Osteoblast (primary cell): ENCODE measurements around the gene LOX. TPM values are rescaled to one million over a fixed set of nuclear protein-coding genes. Genes with fewer than 3 reads are reported as not detected.

Experiments used
- DNase-seq: peaks from one replicate; pipeline ENCODE4 v3.0.0; 2011; ENCODE audit warnings: low spot score, mixed read lengths; ENCODE audit not compliant: insufficient read length; ENCODE audit errors: missing footprints
- H2AFZ ChIP-seq: 2 replicates; pipeline ENCODE4 v1.6.0; 2011; ENCODE audit warnings: mild to moderate bottlenecking, low read length
- H3K27ac ChIP-seq: 2 replicates; pipeline ENCODE4 v1.5.1; 2011; ENCODE audit warnings: mild to moderate bottlenecking, low read depth, low read length, moderate library complexity
- H3K27me3 ChIP-seq: 2 replicates; pipeline ENCODE4 v1.6.0; 2012; ENCODE audit warnings: mild to moderate bottlenecking, control low read depth, inconsistent platforms, low read length, moderate library complexity; ENCODE audit not compliant: insufficient read depth
- H3K36me3 ChIP-seq: 2 replicates; pipeline ENCODE4 v1.5.1; 2011; ENCODE audit warnings: mild to moderate bottlenecking, low read length, control low read depth, moderate library complexity; ENCODE audit not compliant: insufficient read depth
- H3K4me1 ChIP-seq: 2 replicates; pipeline ENCODE4 v1.5.1; 2011; ENCODE audit warnings: mild to moderate bottlenecking, low read length, control low read depth, moderate library complexity; ENCODE audit not compliant: insufficient read depth
- H3K4me2 ChIP-seq: 2 replicates; pipeline ENCODE4 v1.6.0; 2011; ENCODE audit warnings: mild to moderate bottlenecking, low read length; ENCODE audit not compliant: insufficient read depth
- H3K4me3 ChIP-seq: fragments of 200-600 bp; sonication (generic); 3 replicates; pipeline ENCODE4 v1.5.1; 2012; ENCODE audit warnings: mild to moderate bottlenecking, low read length, inconsistent platforms; ENCODE audit not compliant: insufficient read depth
- H3K79me2 ChIP-seq: 2 replicates; pipeline ENCODE4 v1.6.0; 2012; ENCODE audit warnings: mild to moderate bottlenecking, low read length, control low read depth, inconsistent platforms; ENCODE audit not compliant: insufficient read depth
- H3K9me3 ChIP-seq: 2 replicates; pipeline ENCODE4 v1.5.1; 2011; ENCODE audit warnings: low read depth, low read length, control low read depth
- H4K20me1 ChIP-seq: 2 replicates; pipeline ENCODE4 v1.6.0; 2012; ENCODE audit warnings: mild to moderate bottlenecking, low read length, control low read depth; ENCODE audit not compliant: insufficient read depth
- total RNA-seq: library from RNA; depleted of rRNA; stranded (reverse); fragments of >200 nt; gene quantifications from 2 replicates; pipeline ENCODE4 v1.2.3, GENCODE V29; 2012
- TF ChIP-seq, protein P1 (sequence below): IDR thresholded peaks from 2 replicates; pipeline ENCODE4 v1.5.1; 2011; ENCODE audit warnings: mild to moderate bottlenecking, low read depth, low read length, moderate library complexity; ENCODE audit errors: extremely low read depth

The LOX gene
- total RNA-seq, 1 donor = 317 TPM

DNA sequence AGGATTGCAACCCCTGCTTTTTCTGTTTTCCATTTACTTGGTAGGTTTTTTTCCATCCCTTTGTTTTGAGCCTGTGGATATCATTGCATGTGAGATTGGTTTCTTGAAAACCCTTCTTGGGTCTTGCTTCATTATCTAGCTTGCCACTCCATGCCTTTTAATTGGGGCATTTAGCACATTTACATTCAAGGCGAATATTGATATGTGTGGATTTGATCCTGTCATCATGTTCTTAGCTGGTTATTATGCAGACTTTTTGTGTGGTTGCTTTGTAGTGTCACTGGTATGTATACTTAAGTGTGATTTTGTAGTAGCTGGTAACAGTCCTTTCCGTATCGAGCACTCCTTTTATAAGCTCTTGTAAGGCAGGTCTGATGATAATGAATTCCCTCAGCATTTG is 26.5 kb downstream of the LOX start:
- no peaks in the 10 kb centered on the region for H4K20me1 ChIP-seq
- no peak for DNase-seq
- H2AFZ ChIP-seq = no peak overlapping the region
- peaks cover 7% of the 10 kb centered on the region for H3K4me1 ChIP-seq
- no peaks in the 10 kb centered on the region for H3K36me3 ChIP-seq
- H3K79me2 ChIP-seq = no peaks in the 10 kb centered on the region
- H3K4me2 ChIP-seq = no peak overlapping the region
- H3K27me3 ChIP-seq = no peaks in the 10 kb centered on the region
- TF ChIP-seq, protein P1, sequence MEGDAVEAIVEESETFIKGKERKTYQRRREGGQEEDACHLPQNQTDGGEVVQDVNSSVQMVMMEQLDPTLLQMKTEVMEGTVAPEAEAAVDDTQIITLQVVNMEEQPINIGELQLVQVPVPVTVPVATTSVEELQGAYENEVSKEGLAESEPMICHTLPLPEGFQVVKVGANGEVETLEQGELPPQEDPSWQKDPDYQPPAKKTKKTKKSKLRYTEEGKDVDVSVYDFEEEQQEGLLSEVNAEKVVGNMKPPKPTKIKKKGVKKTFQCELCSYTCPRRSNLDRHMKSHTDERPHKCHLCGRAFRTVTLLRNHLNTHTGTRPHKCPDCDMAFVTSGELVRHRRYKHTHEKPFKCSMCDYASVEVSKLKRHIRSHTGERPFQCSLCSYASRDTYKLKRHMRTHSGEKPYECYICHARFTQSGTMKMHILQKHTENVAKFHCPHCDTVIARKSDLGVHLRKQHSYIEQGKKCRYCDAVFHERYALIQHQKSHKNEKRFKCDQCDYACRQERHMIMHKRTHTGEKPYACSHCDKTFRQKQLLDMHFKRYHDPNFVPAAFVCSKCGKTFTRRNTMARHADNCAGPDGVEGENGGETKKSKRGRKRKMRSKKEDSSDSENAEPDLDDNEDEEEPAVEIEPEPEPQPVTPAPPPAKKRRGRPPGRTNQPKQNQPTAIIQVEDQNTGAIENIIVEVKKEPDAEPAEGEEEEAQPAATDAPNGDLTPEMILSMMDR = no peak
- no peaks in the 10 kb centered on the region for H3K9me3 ChIP-seq
- H3K27ac ChIP-seq = no peak overlapping the region
- H3K4me3 ChIP-seq = no peak overlapping the region

DNA sequence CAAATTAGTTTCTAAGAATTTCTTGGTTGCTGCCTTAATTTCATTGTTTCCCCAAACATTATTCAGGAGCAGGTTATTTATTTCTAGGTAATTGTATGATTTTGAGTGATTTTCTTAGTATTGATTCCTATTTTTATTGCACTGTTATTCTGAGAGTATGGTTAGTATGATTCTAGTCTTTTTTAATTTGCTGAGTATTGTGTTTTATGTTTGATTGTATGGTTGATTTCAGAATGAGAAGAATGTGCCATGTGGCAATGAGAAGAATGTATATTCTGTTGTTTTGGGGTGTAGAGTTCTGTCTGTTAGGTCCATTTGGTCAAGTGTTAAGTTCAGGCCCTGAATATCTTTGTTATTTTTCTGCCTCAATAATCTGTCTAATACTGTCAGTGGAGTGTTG is 27.1 kb downstream of the LOX start:
- no peaks in the 10 kb centered on the region for H3K27me3 ChIP-seq
- DNase-seq = no peak
- TF ChIP-seq, protein P1 = no peak
- peaks cover 7% of the 10 kb centered on the region for H3K4me1 ChIP-seq
- H4K20me1 ChIP-seq = no peaks in the 10 kb centered on the region
- H3K36me3 ChIP-seq = no peaks in the 10 kb centered on the region
- H2AFZ ChIP-seq = no peak overlapping the region
- H3K4me2 ChIP-seq = no peak overlapping the region
- no peak overlapping the region for H3K27ac ChIP-seq
- H3K9me3 ChIP-seq = no peaks in the 10 kb centered on the region
- no peak overlapping the region for H3K4me3 ChIP-seq
- no peaks in the 10 kb centered on the region for H3K79me2 ChIP-seq

DNA sequence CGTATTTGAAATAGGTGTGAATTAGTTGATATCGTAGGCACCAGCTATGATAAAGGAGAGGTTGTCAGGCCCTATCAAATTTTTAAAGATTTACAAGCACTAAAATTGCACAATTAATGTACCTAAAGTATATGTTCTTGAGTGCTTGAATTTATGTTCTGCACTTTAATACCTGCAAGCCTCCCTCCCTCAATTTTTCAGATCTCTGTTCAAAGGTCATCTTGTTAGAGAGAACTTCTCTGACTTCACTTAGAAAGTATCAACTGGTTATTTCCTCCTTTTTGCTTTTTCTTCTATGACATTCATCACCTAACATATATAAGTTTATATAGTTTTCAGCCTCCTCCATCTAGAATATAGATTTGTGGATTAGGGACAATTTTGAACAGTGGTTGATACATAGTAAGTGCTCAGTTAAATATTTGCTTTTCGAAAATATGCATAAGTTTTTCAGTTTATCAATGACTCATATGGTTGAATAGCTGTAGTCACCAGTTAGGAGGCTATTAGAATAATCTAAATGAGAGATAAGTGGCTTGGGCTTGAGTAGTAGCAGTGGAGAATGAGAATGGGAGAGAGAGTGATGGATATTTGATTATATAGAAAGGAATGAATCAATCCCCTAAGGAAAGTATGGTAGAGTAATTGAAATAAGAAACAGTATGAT is 37.3 kb downstream of the LOX start:
- TF ChIP-seq, protein P1 = no peak
- no peaks in the 10 kb centered on the region for H3K9me3 ChIP-seq
- no peaks in the 10 kb centered on the region for H3K79me2 ChIP-seq
- H3K27me3 ChIP-seq = no peaks in the 10 kb centered on the region
- H4K20me1 ChIP-seq = no peaks in the 10 kb centered on the region
- DNase-seq = no peak
- H3K4me3 ChIP-seq = no peak overlapping the region
- H3K27ac ChIP-seq = no peak overlapping the region
- no peaks in the 10 kb centered on the region for H3K36me3 ChIP-seq
- no peak overlapping the region for H2AFZ ChIP-seq
- H3K4me2 ChIP-seq = no peak overlapping the region
- H3K4me1 ChIP-seq = no peaks in the 10 kb centered on the region

DNA sequence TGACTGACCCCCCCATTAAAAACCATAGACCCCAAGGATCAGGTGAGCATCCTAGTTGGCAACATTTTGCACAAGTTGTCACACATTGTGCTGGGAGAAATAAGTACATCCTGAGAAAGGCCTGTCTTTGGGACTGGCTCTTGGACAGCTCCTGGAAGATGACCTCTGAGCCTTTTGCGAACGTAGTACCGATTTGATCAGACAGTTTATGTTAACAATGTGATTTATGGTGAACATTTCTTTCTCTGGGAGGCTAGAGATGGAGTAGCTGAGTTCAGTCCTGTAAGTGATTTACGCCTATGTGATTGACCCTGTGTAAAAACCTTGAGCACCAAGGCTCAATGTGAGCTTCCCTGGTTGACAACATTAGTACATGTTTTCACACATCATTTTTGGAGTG is 41.7 kb downstream of the LOX start:
- Histone ChIP-seq H3K36me3 (no peaks in the 10 kb centered on the region), H4K20me1 (no peaks in the 10 kb centered on the region)

More for the DNA sequence above, 41.7 kb downstream of the LOX start:
- H3K79me2 ChIP-seq = no peaks in the 10 kb centered on the region
- no peaks in the 10 kb centered on the region for H3K4me1 ChIP-seq
- no peak for DNase-seq
- H3K27me3 ChIP-seq = no peaks in the 10 kb centered on the region
- no peak overlapping the region for H2AFZ ChIP-seq
- H3K4me3 ChIP-seq = no peak overlapping the region
- H3K27ac ChIP-seq = no peak overlapping the region
- no peaks in the 10 kb centered on the region for H3K9me3 ChIP-seq
- TF ChIP-seq, protein P1 = no peak
- H3K4me2 ChIP-seq = no peak overlapping the region
